GM12872 (cell line): Measurements from ENCODE around the gene RASGEF1C.

ENCODE experiments used
- TF ChIP-seq, protein P1 (sequence below): IDR thresholded peaks from 3 replicates; pipeline ENCODE4 v1.5.1; 2011; ENCODE audit warnings: low read depth, mild to moderate bottlenecking, low read length, moderate library complexity; ENCODE audit not compliant: insufficient read depth

The RASGEF1C gene

DNA sequence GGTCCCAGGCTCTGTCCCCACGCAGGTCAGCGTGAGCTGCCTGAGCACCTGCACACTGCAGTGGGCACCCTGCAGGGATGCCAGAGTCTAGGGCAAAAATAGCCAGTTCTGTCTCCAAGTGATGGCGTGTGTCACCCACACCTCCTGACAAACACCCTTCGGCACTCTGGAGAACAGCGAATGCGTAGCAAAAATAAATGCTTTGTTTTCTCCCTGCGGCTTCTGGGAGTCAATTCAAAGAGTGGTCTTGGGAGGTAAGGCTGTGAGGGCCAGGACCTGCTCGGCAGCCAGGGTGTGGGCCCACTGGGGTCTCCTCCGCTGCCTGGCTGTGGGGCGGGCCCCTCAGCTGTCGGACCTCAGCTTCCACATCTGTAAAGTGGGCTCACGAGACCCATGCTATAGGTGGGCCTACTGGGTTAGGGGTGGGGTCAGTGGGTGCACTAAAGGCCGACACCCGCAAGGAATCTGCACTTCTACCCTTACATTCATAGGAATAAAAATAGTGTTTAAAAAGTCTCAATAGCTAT lies 37.4 kb downstream of the RASGEF1C start:
- TF ChIP-seq, protein P1, sequence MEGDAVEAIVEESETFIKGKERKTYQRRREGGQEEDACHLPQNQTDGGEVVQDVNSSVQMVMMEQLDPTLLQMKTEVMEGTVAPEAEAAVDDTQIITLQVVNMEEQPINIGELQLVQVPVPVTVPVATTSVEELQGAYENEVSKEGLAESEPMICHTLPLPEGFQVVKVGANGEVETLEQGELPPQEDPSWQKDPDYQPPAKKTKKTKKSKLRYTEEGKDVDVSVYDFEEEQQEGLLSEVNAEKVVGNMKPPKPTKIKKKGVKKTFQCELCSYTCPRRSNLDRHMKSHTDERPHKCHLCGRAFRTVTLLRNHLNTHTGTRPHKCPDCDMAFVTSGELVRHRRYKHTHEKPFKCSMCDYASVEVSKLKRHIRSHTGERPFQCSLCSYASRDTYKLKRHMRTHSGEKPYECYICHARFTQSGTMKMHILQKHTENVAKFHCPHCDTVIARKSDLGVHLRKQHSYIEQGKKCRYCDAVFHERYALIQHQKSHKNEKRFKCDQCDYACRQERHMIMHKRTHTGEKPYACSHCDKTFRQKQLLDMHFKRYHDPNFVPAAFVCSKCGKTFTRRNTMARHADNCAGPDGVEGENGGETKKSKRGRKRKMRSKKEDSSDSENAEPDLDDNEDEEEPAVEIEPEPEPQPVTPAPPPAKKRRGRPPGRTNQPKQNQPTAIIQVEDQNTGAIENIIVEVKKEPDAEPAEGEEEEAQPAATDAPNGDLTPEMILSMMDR = no peak

- TF ChIP-seq, protein P1 = no peak
Measured at GRCh38 chr5:180170810-180171567, 38.0 kb downstream of the RASGEF1C start.

DNA sequence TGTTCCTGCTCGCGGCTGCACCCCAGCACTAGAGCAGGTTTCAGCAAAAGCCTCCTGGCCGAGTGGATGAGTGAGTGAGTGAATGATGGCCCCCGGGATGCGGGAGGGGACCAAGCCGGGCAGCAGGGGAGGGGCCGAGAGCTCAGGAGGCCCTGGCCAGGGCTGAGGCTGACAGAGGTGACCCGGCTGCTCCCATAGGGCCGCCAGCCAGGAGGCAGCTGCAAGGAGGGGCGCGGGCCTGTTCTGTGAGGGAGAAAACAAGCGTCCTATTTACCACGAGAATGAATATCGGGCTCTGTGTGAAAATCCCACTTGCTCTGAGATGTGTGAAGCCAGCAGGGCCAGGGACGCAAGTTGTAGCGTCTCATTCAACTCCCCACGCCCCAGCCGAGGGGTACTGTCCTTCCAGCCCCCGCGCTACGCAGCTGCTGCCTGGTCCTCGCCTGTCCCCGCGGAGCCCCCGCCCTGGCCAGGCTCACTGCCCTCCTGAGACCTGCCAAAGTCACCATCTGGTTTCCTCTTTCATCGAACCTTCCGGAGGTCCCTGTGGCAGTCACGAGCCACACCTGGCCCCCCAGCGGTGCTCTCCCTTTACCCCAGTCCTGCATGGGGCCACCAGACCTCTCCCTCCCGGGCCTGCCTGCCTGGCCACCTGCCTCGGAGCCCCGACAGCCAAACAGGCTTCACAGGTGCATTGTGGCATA lies 38.8 kb downstream of the RASGEF1C start:
- TF ChIP-seq, protein P1 = no peak

- TF ChIP-seq, protein P1 = no peak
Measured at GRCh38 chr5:180169248-180170105, 39.5 kb downstream of the RASGEF1C start.

- TF ChIP-seq, protein P1 = no peak
Measured at GRCh38 chr5:180168758-180169157, 40.3 kb downstream of the RASGEF1C start.

- TF ChIP-seq, protein P1 = no peak
Measured at GRCh38 chr5:180166176-180166575, 42.8 kb downstream of the RASGEF1C start.

GRCh38 chr5:180162304-180162661 lies 46.7 kb downstream of the RASGEF1C start:
- TF ChIP-seq, protein P1 = no peak
